Activated naive CD4-positive, alpha-beta T cell treated with anti-CD3 and anti-CD28 coated beads, Interleukin-2, amount 50 U/mL, for 24 hours (primary cell): ENCODE measurements around the gene BRWD1.

Experiments used
- H3K27ac Mint-ChIP-seq: one replicate; pipeline ENCODE4 v1.8.0; 2021; ENCODE audit warnings: mild to moderate bottlenecking, mixed read lengths
- H3K27me3 Mint-ChIP-seq: one replicate; pipeline ENCODE4 v1.8.0; 2021; ENCODE audit warnings: mixed read lengths
- H3K36me3 Mint-ChIP-seq: one replicate; pipeline ENCODE4 v1.8.0; 2021; ENCODE audit warnings: mixed read lengths
- H3K4me1 Mint-ChIP-seq: one replicate; pipeline ENCODE4 v1.8.0; 2021; ENCODE audit warnings: mixed read lengths
- H3K4me3 Mint-ChIP-seq: one replicate; pipeline ENCODE4 v1.8.0; 2021; ENCODE audit warnings: mild to moderate bottlenecking, mixed read lengths
- H3K9me3 Mint-ChIP-seq: one replicate; pipeline ENCODE4 v1.8.0; 2021; ENCODE audit warnings: mixed read lengths

BRWD1 gene

DNA sequence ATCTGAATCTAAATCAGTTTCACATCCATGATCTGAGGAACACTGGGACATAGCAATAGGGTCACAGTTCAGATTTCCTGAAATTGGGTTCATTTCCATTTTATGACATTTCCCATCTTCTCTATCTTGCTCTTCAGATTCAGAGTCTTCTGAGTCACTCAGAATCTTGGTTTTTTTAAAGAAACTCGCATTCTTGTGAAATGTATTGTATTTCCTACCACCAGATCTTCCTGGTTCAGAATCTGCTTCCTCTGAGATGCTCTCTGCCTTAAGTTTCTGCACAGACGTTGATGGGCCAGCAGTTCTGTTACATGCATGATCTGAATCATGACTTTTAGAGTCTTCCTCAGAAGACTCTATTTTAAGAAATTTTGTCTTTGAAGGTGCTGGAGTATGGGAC, 114.6 kb downstream of the BRWD1 start:
- Mint-ChIP-seq H3K36me3 (peaks cover 33% of the 10 kb centered on the region), H3K9me3 (no peaks in the 10 kb centered on the region), H3K4me3 (no peak overlapping the region), H3K4me1 (peaks cover 34% of the 10 kb centered on the region), H3K27me3 (no peaks in the 10 kb centered on the region), H3K27ac (no peak overlapping the region)

GRCh38 chr21:39197448-39198233, 115.8 kb downstream of the BRWD1 start:
- H3K36me3 Mint-ChIP-seq = peaks cover 30% of the 10 kb centered on the region
- no peaks in the 10 kb centered on the region for H3K27me3 Mint-ChIP-seq
- no peaks in the 10 kb centered on the region for H3K9me3 Mint-ChIP-seq
- H3K27ac Mint-ChIP-seq = peak overlapping the region; percentile 2
- peaks cover 34% of the 10 kb centered on the region for H3K4me1 Mint-ChIP-seq
- H3K4me3 Mint-ChIP-seq = no peak overlapping the region

DNA sequence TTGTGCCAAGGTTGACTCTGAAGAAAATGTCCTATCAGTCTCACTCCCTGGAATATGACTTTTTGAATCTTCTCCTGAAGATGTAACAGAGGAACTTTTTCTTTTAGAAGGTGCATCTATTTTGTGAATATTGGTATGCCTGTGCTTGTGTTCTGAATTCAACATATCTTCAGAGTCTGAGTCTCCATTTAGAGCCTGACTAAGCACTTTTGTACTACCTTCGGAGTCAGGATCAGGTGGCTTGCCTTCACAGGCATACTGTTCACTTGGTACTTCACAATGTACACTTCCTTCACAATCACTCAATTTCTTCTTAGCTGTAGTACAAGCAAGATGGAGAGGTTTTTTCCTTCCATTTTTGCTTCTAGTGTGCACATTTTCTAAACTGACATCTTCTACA, 116.6 kb downstream of the BRWD1 start:
- Mint-ChIP-seq H3K4me1 (peaks cover 41% of the 10 kb centered on the region), H3K9me3 (no peaks in the 10 kb centered on the region), H3K4me3 (no peak overlapping the region), H3K27me3 (no peaks in the 10 kb centered on the region), H3K27ac (peak overlapping the region; percentile 48), H3K36me3 (peaks cover 29% of the 10 kb centered on the region)

GRCh38 chr21:39196310-39196709, 117.1 kb downstream of the BRWD1 start:
- Mint-ChIP-seq H3K36me3 (peaks cover 30% of the 10 kb centered on the region), H3K4me3 (peak overlapping the region; percentile 13), H3K9me3 (no peaks in the 10 kb centered on the region), H3K4me1 (peaks cover 43% of the 10 kb centered on the region), H3K27ac (peak overlapping the region; percentile 79), H3K27me3 (no peaks in the 10 kb centered on the region)

DNA sequence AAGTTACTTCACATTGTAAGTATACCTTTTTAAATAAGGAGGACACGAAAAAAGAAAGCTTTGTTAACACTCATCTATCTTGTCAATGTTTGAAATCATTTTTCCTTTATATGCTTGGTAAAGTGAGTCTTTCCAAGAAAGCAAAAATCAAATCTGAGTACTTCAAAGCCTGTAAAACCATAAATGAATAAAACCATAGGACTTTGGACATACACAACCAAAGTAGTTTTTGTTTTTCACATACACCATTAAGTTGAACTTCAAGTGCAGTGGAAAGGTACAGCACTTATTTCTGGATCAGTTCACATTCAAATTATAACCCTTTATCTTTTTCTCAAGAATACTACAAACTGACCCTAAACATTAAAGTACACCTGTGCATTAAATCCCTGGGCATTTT, 120.1 kb downstream of the BRWD1 start:
- Mint-ChIP-seq H3K9me3 (no peaks in the 10 kb centered on the region), H3K4me3 (no peak overlapping the region), H3K27ac (no peak overlapping the region), H3K36me3 (peaks cover 19% of the 10 kb centered on the region), H3K27me3 (no peaks in the 10 kb centered on the region), H3K4me1 (peaks cover 69% of the 10 kb centered on the region)

- Mint-ChIP-seq H3K36me3 (peaks cover 5% of the 10 kb centered on the region), H3K27ac (peak overlapping the region; percentile 59), H3K27me3 (no peaks in the 10 kb centered on the region), H3K4me1 (peaks cover 66% of the 10 kb centered on the region), H3K9me3 (no peaks in the 10 kb centered on the region), H3K4me3 (peak overlapping the region; percentile 11)
Measured at GRCh38 chr21:39189857-39190604, 123.4 kb downstream of the BRWD1 start.

GRCh38 chr21:39188521-39189139, 124.8 kb downstream of the BRWD1 start:
- H3K36me3 Mint-ChIP-seq = peaks cover 1% of the 10 kb centered on the region
- H3K4me3 Mint-ChIP-seq = no peak overlapping the region
- no peaks in the 10 kb centered on the region for H3K27me3 Mint-ChIP-seq
- no peak overlapping the region for H3K27ac Mint-ChIP-seq
- peaks cover 74% of the 10 kb centered on the region for H3K4me1 Mint-ChIP-seq
- H3K9me3 Mint-ChIP-seq = no peaks in the 10 kb centered on the region

DNA sequence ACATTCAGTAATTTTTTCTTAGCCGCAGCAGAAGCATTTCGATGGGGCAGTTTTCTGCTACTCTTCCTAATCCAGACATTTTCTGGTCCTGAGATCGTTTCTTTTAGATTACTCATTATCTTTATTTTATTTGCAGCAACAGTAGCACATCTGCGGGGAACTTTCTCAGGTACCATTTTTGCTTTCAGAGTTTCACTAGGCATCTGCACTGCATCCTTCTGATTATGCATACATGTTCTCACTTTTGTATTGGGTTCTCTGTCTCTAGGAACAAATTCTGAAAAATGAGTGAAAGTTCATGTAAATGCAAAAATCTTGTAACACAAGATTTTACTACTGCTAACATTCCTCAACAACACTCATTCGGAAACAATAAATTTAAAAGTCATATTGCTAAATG, 126.3 kb downstream of the BRWD1 start:
- Mint-ChIP-seq H3K4me1 (peaks cover 73% of the 10 kb centered on the region), H3K4me3 (no peak overlapping the region)

DNA sequence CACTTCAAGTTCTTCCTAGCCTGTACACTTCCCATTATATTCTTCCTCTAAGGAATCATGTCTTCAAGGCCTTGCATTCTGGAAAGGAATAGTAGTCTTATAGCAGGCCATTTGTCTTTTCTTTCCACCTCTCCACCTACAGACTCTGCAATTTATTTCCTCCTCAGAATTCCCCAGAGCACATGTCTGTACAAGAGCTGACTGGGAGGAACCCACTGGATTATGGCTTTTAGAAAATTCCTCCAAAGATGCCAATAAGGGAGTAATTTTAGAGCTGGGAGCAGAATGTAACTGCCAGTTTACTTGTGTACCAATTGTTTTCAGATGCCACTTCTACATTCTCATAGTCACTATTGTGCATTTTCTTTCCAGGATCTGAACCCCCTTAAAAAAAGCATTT, 126.8 kb downstream of the BRWD1 start:
- peak overlapping the region; percentile 82 for H3K27ac Mint-ChIP-seq
- H3K4me1 Mint-ChIP-seq = peaks cover 73% of the 10 kb centered on the region

More for the DNA sequence above, 126.3 kb downstream of the BRWD1 start:
- H3K9me3 Mint-ChIP-seq = no peaks in the 10 kb centered on the region
- H3K27me3 Mint-ChIP-seq = no peaks in the 10 kb centered on the region
- H3K36me3 Mint-ChIP-seq = peaks cover 1% of the 10 kb centered on the region
- peak overlapping the region; percentile 82 for H3K27ac Mint-ChIP-seq

GRCh38 chr21:39185157-39185556, 128.3 kb downstream of the BRWD1 start:
- Mint-ChIP-seq H3K9me3 (no peaks in the 10 kb centered on the region), H3K27me3 (no peaks in the 10 kb centered on the region), H3K27ac (peak overlapping the region; percentile 51), H3K4me1 (peaks cover 75% of the 10 kb centered on the region), H3K36me3 (peaks cover 3% of the 10 kb centered on the region), H3K4me3 (peak overlapping the region; percentile 98)

More for the DNA sequence above, 126.8 kb downstream of the BRWD1 start:
- no peak overlapping the region for H3K4me3 Mint-ChIP-seq
- no peaks in the 10 kb centered on the region for H3K27me3 Mint-ChIP-seq
- no peaks in the 10 kb centered on the region for H3K9me3 Mint-ChIP-seq
- H3K36me3 Mint-ChIP-seq = no peaks in the 10 kb centered on the region

- Mint-ChIP-seq H3K27ac (peak overlapping the region; percentile 100), H3K4me1 (peaks cover 71% of the 10 kb centered on the region), H3K4me3 (peak overlapping the region; percentile 98), H3K36me3 (peaks cover 4% of the 10 kb centered on the region), H3K27me3 (no peaks in the 10 kb centered on the region), H3K9me3 (no peaks in the 10 kb centered on the region)
Measured at GRCh38 chr21:39184050-39184980, 129.1 kb downstream of the BRWD1 start.

DNA sequence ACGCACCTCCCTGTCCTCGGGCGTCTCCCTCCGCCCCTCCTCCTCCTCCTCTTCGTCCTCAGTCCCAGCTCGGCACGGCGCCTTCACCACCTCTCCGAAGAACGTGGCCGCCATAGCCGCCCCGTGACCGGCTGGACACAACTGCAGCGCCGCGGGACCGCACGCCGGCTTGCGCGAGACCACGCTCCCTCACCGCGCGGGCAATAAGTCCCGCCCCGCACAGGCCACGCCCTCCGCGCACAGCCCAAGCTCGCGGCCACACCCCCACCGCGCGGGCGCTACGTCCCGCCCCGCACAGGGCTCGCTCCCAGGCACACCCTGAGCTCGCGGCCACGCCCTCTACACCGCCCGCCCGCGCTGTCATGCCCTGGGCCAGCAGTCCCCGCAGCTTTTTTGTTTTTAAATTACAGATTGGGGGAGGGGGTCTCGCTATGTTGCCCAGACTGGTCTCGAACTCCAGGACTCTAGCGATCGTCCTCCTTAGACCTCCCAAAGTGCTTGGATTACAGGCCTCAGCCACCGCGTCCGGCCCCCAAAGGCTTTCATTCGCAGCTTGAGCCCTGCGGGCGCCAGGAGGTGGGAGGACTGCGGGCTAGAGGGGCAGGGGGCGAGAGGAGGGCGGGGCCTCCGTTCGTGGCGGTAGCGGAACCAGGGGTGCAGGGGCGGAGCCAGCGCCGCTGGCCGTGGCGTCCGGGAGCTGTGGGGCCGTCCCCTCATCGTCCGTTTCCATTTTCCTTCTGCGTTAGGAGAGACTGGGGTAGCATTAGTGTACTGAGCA, 130.0 kb downstream of the BRWD1 start, which contains the start of gene PSMG1:
Gene PSMG1 (minus strand): TSS at position 180 of the 778 bp plus-strand sequence. CDS start 66 bp downstream, at position 114.
- no peaks in the 10 kb centered on the region for H3K27me3 Mint-ChIP-seq
- peak within 1 kb of the TSS; percentile 98 for H3K4me3 Mint-ChIP-seq
- H3K4me1 Mint-ChIP-seq = peaks cover 69% of the 10 kb centered on the region
- peak within 1 kb of the TSS; percentile 100 for H3K27ac Mint-ChIP-seq
- peaks cover 7% of the 10 kb centered on the region for H3K36me3 Mint-ChIP-seq
- no peaks in the 10 kb centered on the region for H3K9me3 Mint-ChIP-seq

DNA sequence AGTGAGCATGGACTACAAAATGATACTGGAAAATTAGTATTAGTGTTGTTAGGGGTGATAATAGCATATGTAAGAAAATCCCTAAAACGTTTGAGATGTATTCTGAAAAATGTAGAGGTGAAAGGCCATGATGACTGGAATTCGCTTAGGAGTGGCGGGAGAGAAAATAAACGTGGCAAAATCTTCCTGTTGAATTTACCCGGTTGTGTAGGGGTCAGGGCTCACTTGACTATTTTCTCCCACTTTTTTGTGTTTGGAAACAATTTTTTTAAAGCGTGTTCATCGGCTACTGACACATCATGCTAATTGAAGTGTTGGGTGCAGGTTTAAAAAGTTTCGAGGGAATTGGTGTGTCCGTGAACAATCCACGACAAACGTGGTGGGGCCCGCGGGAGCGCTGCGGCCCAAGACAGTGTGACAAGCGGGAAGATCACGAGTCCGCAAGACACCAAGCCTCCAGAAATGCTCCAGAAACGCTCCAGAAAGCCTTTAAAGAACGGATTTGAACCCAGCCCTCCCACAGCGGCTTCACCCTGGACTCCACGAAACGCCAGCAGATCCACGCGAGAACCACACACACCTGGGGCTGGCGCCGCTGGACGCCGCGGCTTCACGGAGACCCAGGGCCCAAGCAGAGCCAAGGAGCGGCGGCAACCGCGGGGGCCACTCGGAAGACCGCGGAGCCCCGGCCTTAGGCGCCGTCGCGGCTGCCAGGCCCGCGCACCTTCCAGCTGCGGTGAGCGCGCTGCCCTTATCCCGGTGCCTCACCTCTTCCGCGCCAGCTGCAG, 130.8 kb downstream of the BRWD1 start:
- H3K9me3 Mint-ChIP-seq = no peaks in the 10 kb centered on the region

DNA sequence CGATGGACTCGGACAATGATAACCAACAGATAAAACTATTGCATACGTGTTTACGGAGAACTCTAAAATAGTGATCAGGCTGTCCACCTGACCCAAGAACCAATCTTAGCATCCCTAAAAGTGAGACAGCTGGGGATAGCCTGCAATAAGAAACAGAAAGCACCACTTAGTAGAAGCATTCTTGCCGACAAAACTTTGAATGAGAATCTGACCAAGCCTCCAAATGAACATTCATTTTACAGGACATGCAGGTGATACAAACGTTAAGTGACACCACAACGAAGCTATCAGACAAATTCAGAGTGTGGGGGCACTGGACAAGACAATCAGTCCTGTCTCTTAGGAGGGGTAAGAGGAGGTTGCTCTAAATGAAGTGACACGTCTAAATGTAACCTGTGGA, 131.4 kb downstream of the BRWD1 start:
- H3K36me3 Mint-ChIP-seq = peaks cover 11% of the 10 kb centered on the region
- H3K4me3 Mint-ChIP-seq = peak overlapping the region; percentile 98
- H3K4me1 Mint-ChIP-seq = peaks cover 58% of the 10 kb centered on the region
- no peaks in the 10 kb centered on the region for H3K27me3 Mint-ChIP-seq
- H3K27ac Mint-ChIP-seq = peak overlapping the region; percentile 96
- no peaks in the 10 kb centered on the region for H3K9me3 Mint-ChIP-seq

More for the DNA sequence above, 130.8 kb downstream of the BRWD1 start:
- Mint-ChIP-seq H3K4me3 (peak overlapping the region; percentile 98), H3K27ac (peak overlapping the region; percentile 100), H3K4me1 (peaks cover 65% of the 10 kb centered on the region), H3K27me3 (no peaks in the 10 kb centered on the region), H3K36me3 (peaks cover 11% of the 10 kb centered on the region)
